ENCODE data around the gene ZNF462. TPM values are rescaled to one million over a fixed set of nuclear protein-coding genes. Genes with fewer than 3 reads are reported as not detected.
A peak's percentile ranks its signal among the peaks of the same experiment; 100 is the strongest.

The ZNF462 gene
- total RNA-seq, 2 donors from 2014 or later, result 0.67 to 2.6 TPM

DNA sequence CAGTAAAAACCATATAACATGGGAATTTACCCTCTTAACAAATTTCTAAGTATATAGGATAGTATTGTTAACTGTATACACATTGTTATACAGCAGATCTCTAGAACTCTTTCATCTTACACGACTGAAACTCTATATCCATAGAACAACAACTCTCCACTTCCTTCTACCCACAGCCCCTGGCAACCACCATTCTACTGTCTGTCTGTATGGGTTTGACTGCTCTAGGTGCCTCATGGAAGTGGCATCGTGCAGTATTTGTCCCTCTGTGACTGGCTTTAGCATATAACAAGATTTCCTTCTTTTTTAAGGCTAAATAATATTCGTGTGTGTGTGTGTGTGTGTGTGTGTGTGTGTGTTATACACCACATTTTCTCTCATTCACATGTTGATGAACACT is 100.7 kb downstream of the ZNF462 start:
- H3K27ac Mint-ChIP-seq, result no peak overlapping the region
- H3K4me1 Mint-ChIP-seq, result no peaks in the 10 kb centered on the region
- no peaks in the 10 kb centered on the region for H3K27me3 Mint-ChIP-seq
- no peak for ATAC-seq (replicated peaks)
- peaks cover 13% of the 10 kb centered on the region for H3K9me3 Mint-ChIP-seq
- H3K4me3 Mint-ChIP-seq, result no peak overlapping the region
- no peaks in the 10 kb centered on the region for H3K36me3 Mint-ChIP-seq (ENCODE audit: low read depth)

DNA sequence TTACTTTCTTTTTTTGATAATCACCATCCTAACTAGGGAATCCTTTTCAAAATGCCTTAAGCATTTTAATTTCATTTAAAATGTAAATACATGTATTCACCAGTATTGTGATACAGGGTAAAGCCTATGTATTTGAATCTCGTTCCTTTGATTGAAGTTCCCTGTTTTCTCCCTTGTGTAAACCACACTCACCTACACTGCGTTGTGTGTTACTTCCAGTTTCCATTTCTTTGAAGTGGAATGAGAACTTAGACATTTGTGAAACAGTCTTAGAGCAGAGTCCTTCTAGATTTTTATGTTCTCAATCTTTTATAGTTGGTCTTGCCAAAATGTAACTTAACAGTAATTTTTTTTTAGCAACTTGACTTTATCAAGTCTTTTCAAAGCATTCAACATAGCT is 101.4 kb downstream of the ZNF462 start:
- ATAC-seq (replicated peaks), result peak; percentile 21
- Mint-ChIP-seq H3K4me1 (no peaks in the 10 kb centered on the region), H3K36me3 (ENCODE audit: low read depth) (no peaks in the 10 kb centered on the region), H3K4me3 (no peak overlapping the region), H3K9me3 (peaks cover 13% of the 10 kb centered on the region), H3K27ac (no peak overlapping the region), H3K27me3 (no peaks in the 10 kb centered on the region)

DNA sequence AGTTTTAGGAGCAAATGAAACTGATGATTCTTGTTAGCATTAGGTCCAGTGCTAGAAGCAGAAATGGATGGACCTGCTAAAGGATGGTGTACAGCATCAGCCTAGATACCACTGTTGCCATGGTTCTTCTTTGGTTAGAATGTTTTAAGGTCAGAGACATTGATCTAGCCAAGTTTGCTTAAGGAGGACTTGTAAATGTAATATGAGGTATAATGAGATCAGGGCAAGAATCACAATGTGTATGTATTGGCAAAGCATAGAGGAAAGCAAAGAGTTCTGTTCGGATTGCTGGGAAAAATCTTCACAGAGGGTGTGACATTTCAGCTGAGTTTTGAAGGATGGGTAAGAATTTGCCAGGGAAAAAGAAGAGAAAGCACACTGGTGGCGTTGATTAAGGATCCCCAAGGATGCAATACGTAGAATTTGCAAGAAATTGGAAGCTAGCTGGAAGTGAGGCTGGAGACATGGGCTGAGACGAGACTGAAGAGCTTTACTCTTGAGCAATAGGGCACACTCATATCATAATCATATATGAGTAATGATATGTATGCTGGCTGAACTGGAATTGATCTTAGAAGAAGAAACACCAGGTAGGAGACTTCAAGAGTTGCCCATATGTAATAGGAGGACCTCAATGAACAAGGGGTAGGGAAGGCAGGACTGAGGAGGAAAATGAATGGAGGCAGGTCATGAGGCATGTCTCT is 102.0 kb downstream of the ZNF462 start:
- no peak for ATAC-seq (replicated peaks)
- peaks cover 13% of the 10 kb centered on the region for H3K9me3 Mint-ChIP-seq
- H3K27ac Mint-ChIP-seq, result no peak overlapping the region
- no peaks in the 10 kb centered on the region for H3K4me1 Mint-ChIP-seq
- H3K27me3 Mint-ChIP-seq, result no peaks in the 10 kb centered on the region
- no peaks in the 10 kb centered on the region for H3K36me3 Mint-ChIP-seq (ENCODE audit: low read depth)
- no peak overlapping the region for H3K4me3 Mint-ChIP-seq

DNA sequence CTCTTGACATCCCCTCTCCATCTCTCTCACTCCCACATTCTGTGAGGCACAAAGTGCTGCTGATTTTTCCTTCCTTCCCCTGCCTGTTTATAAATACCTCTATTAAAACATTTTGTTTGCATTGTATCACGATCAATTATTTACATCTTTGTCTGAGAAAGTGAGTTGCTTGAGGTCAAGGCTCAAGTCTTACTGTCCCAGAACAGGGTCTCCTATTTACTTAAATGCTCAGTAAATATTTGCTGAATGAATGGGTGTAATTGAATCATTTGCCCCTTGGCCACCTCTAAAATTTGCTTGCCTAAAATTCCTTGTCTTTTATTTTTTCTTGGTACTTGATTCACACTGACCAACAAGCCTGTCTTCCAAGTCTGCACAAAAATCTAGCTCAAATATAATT is 103.5 kb downstream of the ZNF462 start:
- ATAC-seq (replicated peaks), result no peak
- Mint-ChIP-seq H3K4me3 (no peak overlapping the region), H3K9me3 (peaks cover 12% of the 10 kb centered on the region), H3K27ac (no peak overlapping the region), H3K4me1 (no peaks in the 10 kb centered on the region), H3K36me3 (ENCODE audit: low read depth) (no peaks in the 10 kb centered on the region), H3K27me3 (no peaks in the 10 kb centered on the region)

DNA sequence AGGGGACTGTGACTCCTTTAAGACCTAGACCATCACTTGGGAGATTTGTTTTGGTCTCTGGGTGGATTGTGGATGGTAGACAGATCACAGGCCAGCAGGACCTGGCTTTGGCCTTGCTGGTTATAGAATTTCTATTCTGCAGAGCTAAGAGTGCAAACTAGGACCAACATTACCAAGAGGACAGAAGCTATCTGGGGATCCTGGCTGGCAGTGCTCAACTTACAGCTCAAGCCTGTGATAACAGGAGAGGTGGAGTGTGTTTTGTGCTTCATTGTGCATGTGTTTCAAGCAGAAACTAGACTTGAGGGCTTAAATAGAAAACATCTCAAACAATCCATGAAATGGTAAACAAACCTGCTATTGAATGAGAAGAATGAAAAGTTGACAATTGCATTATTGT is 106.7 kb downstream of the ZNF462 start:
- H3K4me1 Mint-ChIP-seq, result no peaks in the 10 kb centered on the region

DNA sequence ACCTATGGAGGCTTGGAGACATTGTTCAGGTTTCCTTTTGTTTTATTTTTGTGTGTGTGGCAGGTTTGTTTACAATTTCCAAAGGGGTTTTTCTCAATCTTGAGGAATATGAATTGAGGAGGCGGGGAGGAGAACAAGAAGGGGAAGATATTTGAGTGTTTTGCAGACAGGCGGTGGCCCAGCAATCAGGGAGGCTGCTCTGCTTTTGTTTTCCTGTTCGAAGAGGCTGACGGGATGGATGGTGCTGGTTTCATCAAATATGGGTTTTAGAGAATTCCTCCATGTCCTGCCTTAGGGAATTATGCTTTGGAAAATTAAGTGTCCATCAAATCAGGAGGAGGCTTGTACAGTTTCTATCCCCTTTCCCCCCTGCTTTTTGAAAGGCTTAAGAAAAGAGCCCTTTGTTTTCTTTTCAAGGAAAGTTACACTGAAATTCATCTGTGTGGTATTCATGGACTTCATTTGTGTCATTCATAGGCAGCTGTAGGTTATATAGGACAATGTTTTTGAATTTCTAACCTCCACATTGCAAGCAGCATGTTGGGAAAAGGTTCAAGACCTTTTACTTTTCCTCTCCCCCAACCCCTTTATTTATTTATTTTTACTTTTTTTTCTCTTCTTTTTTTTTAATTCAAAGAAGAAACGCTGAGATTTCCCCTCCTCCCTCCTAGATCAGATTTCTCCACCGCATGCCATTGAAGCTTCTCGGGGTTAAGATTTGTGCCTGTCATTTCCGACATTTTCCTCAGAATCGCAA is 107.4 kb downstream of the ZNF462 start:
- no peak overlapping the region for H3K27ac Mint-ChIP-seq
- H3K9me3 Mint-ChIP-seq, result peaks cover 4% of the 10 kb centered on the region
- H3K36me3 Mint-ChIP-seq (ENCODE audit: low read depth), result no peaks in the 10 kb centered on the region
- no peaks in the 10 kb centered on the region for H3K27me3 Mint-ChIP-seq
- H3K4me3 Mint-ChIP-seq, result no peak overlapping the region
- ATAC-seq (replicated peaks), result no peak
- no peaks in the 10 kb centered on the region for H3K4me1 Mint-ChIP-seq

More for the DNA sequence above, 106.7 kb downstream of the ZNF462 start:
- Mint-ChIP-seq H3K36me3 (ENCODE audit: low read depth) (no peaks in the 10 kb centered on the region), H3K4me3 (no peak overlapping the region), H3K27ac (no peak overlapping the region), H3K27me3 (no peaks in the 10 kb centered on the region), H3K9me3 (peaks cover 7% of the 10 kb centered on the region)
- ATAC-seq (replicated peaks), result no peak

DNA sequence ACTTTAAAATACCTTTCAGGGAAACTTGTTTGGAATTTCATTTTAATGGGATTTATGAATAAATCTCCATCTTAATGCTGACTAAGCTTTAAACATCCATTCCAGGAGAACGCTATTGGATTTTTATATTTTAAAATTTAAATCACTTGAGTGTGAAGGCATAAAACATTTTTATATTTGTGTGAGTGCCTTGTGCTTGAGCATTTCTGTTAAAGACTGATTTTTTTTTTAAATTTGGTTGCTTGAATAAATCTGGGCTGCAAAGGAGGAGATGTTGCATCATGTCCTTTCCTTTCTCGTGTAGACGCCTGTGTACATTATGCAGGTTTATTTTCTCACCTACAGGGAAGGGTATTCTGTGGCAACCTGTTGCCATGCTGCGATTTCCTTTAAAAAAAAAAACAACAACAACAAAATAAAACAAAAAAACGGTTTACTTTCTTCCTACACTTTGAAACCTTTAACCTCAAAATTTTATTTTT is 108.1 kb downstream of the ZNF462 start:
- H3K9me3 Mint-ChIP-seq, result peaks cover 4% of the 10 kb centered on the region
- H3K27ac Mint-ChIP-seq, result no peak overlapping the region
- no peak overlapping the region for H3K4me3 Mint-ChIP-seq
- no peaks in the 10 kb centered on the region for H3K36me3 Mint-ChIP-seq (ENCODE audit: low read depth)
- no peak for ATAC-seq (replicated peaks)
- no peaks in the 10 kb centered on the region for H3K4me1 Mint-ChIP-seq
- no peaks in the 10 kb centered on the region for H3K27me3 Mint-ChIP-seq

DNA sequence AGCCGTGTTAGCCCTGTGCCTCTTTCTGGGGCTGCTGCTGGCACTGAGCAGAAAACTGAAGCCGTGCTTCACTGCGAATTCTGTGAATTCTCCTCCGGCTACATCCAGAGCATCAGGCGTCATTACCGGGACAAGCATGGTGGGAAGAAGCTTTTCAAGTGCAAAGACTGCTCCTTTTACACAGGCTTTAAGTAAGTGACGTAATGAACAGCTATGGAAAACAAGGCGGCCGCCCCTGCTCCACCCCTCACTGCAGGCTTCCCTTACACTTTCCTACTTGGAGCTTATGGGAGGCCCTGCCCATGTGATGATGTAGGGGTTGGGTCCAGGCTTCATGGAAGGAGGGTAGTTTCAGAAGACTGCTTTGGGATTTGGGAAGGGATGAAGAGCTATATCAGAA is 109.1 kb downstream of the ZNF462 start:
- no peaks in the 10 kb centered on the region for H3K4me1 Mint-ChIP-seq
- no peaks in the 10 kb centered on the region for H3K27me3 Mint-ChIP-seq
- H3K36me3 Mint-ChIP-seq (ENCODE audit: low read depth), result no peaks in the 10 kb centered on the region
- no peak overlapping the region for H3K27ac Mint-ChIP-seq
- no peak for ATAC-seq (replicated peaks)
- H3K9me3 Mint-ChIP-seq, result peaks cover under 1% of the 10 kb centered on the region
- no peak overlapping the region for H3K4me3 Mint-ChIP-seq

DNA sequence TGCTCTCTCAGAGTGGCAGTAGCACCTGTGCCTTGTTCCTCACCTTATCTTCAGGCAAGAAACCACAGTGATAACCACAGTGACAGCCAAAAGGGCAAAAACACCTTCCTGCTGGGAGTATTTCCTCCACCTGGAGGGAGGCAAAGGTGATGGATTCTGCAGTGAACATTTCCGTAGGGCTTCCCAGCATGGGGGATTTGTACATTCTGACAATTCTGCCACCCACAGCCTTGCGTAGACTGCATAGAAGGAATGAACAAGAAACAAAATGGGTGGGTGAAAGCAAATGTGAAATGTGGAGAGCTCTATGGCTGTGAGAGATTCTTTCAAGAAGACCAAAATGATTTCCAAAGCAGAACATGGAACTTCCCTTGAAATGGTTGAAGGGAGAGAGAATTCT is 111.4 kb downstream of the ZNF462 start:
- no peak for ATAC-seq (replicated peaks)

DNA sequence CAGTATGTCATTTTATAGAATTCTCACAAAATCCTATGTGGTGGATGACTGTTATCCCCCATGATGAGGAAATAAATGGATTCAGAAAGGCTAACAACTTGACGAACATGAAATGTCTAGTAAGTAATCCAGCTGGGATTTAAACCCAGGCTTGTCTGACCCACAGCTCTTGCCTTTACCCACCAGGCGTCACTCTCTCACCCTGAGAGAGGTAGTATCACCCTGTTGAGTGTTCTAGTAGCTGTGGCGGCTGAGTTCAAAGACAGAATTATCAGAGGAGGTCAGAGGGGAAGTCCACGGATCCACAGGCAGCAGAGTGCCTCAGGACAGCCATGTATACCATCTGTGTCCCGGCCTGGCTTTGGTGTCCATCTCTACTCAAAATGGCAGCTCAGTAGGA is 113.8 kb downstream of the ZNF462 start:
- H3K36me3 Mint-ChIP-seq (ENCODE audit: low read depth), result no peaks in the 10 kb centered on the region
- H3K4me3 Mint-ChIP-seq, result no peak overlapping the region
- no peaks in the 10 kb centered on the region for H3K9me3 Mint-ChIP-seq
- H3K4me1 Mint-ChIP-seq, result no peaks in the 10 kb centered on the region
- no peaks in the 10 kb centered on the region for H3K27me3 Mint-ChIP-seq
- no peak overlapping the region for H3K27ac Mint-ChIP-seq
- no peak for ATAC-seq (replicated peaks)

More for the DNA sequence above, 111.4 kb downstream of the ZNF462 start:
- Mint-ChIP-seq H3K4me1 (no peaks in the 10 kb centered on the region), H3K4me3 (no peak overlapping the region), H3K36me3 (ENCODE audit: low read depth) (no peaks in the 10 kb centered on the region), H3K9me3 (no peaks in the 10 kb centered on the region), H3K27me3 (no peaks in the 10 kb centered on the region), H3K27ac (no peak overlapping the region)

DNA sequence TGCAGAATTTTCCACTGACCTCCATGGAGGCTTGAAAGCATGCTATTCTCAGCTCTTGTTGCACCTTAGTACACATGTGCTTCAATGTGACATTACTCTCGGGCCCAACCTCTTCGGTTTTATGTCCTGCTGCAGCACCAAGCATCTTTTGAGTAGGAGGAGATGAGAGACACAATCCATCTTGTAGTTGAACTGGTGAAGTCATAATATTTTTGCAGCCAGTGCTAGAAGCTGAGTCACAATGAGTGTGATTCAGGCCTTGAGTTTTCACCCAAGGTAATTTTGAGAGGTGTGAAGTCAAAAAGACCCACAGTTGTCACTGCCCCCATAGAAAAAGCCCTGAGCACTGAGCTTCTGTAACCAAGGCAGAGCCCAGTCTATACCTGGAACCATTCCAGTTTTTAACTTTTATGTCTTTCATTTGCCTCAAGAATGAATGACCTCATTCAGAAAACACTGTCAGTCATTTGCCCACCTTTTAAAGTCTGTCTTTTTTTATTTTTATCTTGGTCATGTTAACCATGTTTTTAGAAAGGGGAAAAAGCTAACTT is 117.7 kb downstream of the ZNF462 start:
- Mint-ChIP-seq H3K4me3 (no peak overlapping the region), H3K4me1 (no peaks in the 10 kb centered on the region), H3K27me3 (no peaks in the 10 kb centered on the region), H3K27ac (no peak overlapping the region), H3K9me3 (no peaks in the 10 kb centered on the region), H3K36me3 (ENCODE audit: low read depth) (no peaks in the 10 kb centered on the region)
- ATAC-seq (replicated peaks), result no peak

DNA sequence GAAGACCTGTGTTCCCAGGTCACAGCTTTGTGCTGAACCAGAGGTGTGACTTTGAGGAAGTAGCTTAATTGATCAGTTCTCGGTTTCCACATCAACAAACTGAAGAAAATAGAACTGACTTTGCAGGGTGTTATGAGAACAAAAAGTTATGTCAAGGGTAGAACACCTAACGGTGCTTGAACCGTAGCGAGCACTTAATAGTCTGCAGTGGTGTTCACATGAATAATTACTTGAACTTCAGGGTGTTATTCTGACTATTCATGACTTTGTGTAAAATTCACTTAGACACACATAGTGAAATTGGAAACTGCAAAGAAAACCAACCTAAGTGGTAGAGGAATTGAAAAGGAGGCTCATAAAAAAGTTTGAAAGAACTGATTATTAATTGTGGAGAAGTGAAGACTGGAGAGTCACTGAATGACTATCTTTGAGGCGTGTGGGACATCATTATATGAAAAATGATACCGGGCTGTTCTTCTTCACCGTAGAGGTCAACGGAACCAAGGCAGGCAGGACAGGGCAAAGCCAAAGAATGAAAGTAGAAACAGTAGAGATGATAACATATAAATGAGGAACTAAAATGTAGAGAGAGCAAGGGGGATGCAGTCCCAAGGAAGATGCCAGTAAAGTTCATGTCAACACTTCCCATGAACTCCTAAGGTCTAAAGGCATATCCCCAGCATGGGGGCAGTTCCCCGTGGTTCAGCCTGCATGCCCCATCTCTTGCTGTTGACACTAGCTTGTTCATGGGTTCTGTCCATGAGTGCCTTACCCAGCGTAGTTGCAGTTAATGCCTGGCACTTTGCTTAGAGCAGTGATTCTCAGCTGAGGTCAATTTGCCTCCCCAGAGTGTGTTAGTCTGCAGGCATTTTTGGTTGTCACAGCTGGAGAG is 118.7 kb downstream of the ZNF462 start:
- ATAC-seq (replicated peaks), result no peak
- Mint-ChIP-seq H3K4me1 (no peaks in the 10 kb centered on the region), H3K9me3 (no peaks in the 10 kb centered on the region), H3K4me3 (no peak overlapping the region), H3K27me3 (no peaks in the 10 kb centered on the region), H3K36me3 (ENCODE audit: low read depth) (no peaks in the 10 kb centered on the region), H3K27ac (no peak overlapping the region)

DNA sequence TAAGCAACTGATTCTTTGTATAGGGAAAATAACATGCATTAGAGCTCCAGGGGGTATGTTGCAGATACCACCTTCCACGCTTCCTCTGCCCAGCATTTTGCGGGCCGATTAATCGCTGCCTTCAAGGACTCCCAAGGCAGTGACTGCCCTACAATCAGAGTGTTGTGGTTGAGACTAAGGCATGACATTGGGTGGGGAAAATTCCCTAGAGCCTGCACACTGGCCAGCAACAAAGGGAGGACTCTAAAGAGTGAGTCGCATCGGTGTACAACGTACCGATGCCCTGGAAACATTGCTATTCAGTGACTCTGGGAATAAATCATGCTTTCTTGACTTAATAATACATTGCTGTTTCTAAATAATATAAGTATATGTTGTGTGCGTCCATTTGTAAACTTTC is 119.7 kb downstream of the ZNF462 start:
- H3K36me3 Mint-ChIP-seq (ENCODE audit: low read depth), result no peaks in the 10 kb centered on the region
- no peak for ATAC-seq (replicated peaks)
- H3K27ac Mint-ChIP-seq, result no peak overlapping the region
- no peaks in the 10 kb centered on the region for H3K27me3 Mint-ChIP-seq
- no peaks in the 10 kb centered on the region for H3K9me3 Mint-ChIP-seq
- H3K4me3 Mint-ChIP-seq, result no peak overlapping the region
- H3K4me1 Mint-ChIP-seq, result no peaks in the 10 kb centered on the region

DNA sequence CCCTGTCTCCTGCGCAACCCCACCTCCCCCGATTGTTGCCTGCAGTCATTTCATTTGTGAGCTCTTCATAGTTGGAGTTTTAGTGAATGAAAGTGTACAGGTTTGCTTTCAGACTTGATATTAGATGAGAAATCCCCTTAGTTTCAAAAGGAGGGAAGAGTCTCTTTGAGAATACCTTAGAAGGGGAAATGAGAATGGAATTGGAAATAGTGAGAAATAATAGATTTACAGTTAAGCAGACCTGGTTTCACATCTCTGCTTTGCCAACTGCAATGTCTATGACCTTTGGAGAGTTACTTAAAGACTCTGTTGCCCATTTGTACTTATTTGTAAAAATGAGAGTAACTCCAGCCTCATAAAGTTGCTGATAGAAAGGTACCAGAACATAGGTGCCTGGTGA is 120.4 kb downstream of the ZNF462 start:
- H3K4me1 Mint-ChIP-seq, result no peaks in the 10 kb centered on the region

More for the DNA sequence above, 120.4 kb downstream of the ZNF462 start:
- no peak for ATAC-seq (replicated peaks)
- H3K36me3 Mint-ChIP-seq (ENCODE audit: low read depth), result no peaks in the 10 kb centered on the region
- H3K4me3 Mint-ChIP-seq, result no peak overlapping the region
- H3K9me3 Mint-ChIP-seq, result no peaks in the 10 kb centered on the region
- H3K27ac Mint-ChIP-seq, result no peak overlapping the region
- H3K27me3 Mint-ChIP-seq, result no peaks in the 10 kb centered on the region

All from activated T-helper 17 cell treated with anti-CD3 and anti-CD28 coated beads, Interleukin-2, amount 50 U/mL, for 72 hours (primary cell).